ENCODE data around the gene ZNF618. TPM values are rescaled to one million over a fixed set of nuclear protein-coding genes. Genes with fewer than 3 reads are reported as not detected.

ZNF618 gene
- total RNA-seq, 4 donors from 2014 or later: 0.26 to 1.2 (median 1.0) TPM

DNA sequence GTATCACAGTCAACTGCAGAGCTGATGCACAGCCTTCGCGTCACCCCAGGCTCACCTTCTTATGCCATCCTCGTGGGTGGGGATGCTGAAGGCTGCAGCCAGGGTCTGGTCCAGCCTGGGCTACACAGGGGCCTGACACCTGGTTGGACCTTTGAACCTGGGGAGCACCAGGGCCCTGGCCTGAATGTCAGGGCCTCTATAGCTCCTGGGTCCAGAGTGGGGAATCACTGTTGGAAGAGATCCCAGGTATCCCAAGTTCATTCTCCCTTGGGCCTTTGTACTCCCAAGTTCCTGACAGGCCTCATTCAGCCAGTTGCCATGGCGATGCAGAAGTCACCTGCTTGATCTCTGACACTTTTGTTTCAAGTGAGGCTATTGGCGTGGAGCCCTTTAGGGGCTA lies 43.8 kb downstream of the ZNF618 start:
- intact Hi-C loops (cut with DNase I; ENCODE audit: low total_unique reads) (loop anchor here (10.0 kb wide), 1 partner anchor 355 kb away; no protein-coding TSS in a partner anchor), in situ Hi-C loops (cut with MboI; ENCODE audit: low sequenced_read_pairs in 4 of 4) (no loop called here)
- DNase-seq (no peak), ATAC-seq (no peak)
- peaks cover 5 to 20% of the 10 kb centered on the region in 2 donors for H3K4me1 ChIP-seq
- no peak overlapping the region for H3K4me3 ChIP-seq
- TF ChIP-seq POLR2A (IDR thresholded peaks at IDR 0.05): no peak
- H3K36me3 ChIP-seq: no peaks in the 10 kb centered on the region
- no peaks in the 10 kb centered on the region for H3K27me3 ChIP-seq
- no peaks in the 10 kb centered on the region for H3K9me3 ChIP-seq
- peak overlapping the region in 1 of 4 donors; percentile 42 for H3K27ac ChIP-seq

DNA sequence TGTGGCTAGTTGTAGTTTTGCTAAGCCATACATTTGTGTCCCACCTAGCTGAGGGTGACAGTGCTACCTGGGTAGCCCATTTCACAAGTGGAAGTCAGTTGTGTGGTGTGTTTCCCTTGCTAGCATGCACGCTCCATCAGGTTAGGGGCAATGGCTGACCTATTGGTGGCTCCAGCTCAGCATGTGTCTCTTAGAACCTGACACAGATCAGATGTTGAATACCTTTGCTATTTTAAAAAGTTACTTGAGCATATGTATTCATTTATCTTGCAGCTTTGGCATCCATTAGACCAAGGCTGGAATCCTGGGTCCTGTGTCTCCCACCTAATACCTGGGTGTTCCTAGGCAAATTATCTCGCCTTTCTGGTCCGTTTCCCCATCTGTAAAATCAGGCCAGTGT lies 44.8 kb downstream of the ZNF618 start:
- no peaks in the 10 kb centered on the region for H3K36me3 ChIP-seq
- H3K4me1 ChIP-seq: peaks cover 5 to 17% of the 10 kb centered on the region in 2 donors
- TF ChIP-seq, protein P1, sequence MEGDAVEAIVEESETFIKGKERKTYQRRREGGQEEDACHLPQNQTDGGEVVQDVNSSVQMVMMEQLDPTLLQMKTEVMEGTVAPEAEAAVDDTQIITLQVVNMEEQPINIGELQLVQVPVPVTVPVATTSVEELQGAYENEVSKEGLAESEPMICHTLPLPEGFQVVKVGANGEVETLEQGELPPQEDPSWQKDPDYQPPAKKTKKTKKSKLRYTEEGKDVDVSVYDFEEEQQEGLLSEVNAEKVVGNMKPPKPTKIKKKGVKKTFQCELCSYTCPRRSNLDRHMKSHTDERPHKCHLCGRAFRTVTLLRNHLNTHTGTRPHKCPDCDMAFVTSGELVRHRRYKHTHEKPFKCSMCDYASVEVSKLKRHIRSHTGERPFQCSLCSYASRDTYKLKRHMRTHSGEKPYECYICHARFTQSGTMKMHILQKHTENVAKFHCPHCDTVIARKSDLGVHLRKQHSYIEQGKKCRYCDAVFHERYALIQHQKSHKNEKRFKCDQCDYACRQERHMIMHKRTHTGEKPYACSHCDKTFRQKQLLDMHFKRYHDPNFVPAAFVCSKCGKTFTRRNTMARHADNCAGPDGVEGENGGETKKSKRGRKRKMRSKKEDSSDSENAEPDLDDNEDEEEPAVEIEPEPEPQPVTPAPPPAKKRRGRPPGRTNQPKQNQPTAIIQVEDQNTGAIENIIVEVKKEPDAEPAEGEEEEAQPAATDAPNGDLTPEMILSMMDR (IDR thresholded peaks at IDR 0.05 in 4 of 5, conservative IDR thresholded peaks at IDR 0.05 in 1 of 5): no peak
- TF ChIP-seq POLR2A (IDR thresholded peaks at IDR 0.05): no peak
- no peak overlapping the region for H3K27ac ChIP-seq
- H3K4me3 ChIP-seq: no peak overlapping the region
- intact Hi-C loops (cut with DNase I; ENCODE audit: low total_unique reads) (no loop called here), in situ Hi-C loops (cut with MboI; ENCODE audit: low sequenced_read_pairs in 4 of 4) (no loop called here)
- no peaks in the 10 kb centered on the region for H3K27me3 ChIP-seq
- ATAC-seq: no peak
- no peak for DNase-seq
- H3K9me3 ChIP-seq: no peaks in the 10 kb centered on the region

DNA sequence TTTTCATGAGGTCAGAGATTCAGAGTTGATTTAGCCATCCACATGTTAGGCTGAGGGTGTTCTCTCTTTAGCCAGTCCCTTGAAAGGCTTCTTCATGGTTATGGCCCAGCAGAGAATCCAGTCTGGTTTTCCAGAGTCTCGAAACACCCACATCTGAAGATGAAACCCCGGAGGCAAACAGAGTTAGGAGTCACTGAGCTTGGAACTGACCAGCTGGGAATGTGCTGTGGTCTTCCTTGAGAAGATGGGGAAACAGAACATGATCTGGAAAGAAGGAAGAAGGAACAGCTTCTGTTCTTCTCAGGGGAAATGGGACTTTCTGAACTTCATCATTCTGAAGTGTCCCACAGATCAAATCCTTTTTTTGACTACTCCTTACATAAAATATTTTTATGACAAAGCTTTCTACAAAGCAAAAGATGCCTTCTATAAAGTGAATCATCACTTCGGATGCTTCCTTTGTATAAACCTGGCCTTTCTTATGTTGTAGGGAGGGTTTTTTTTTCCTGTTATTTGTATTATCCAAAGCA lies 45.4 kb downstream of the ZNF618 start:
- Histone ChIP-seq H3K27me3 (no peaks in the 10 kb centered on the region), H3K27ac (no peak overlapping the region), H3K9me3 (no peaks in the 10 kb centered on the region), H3K4me3 (no peak overlapping the region), H3K36me3 (no peaks in the 10 kb centered on the region), H3K4me1 (peaks cover 5 to 17% of the 10 kb centered on the region in 2 donors)
- in situ Hi-C loops (cut with MboI; ENCODE audit: low sequenced_read_pairs in 4 of 4) (no loop called here), intact Hi-C loops (cut with DNase I; ENCODE audit: low total_unique reads) (no loop called here)
- no peak for DNase-seq
- ATAC-seq: no peak
- TF ChIP-seq, protein P1 (IDR thresholded peaks at IDR 0.05 in 4 of 5, conservative IDR thresholded peaks at IDR 0.05 in 1 of 5): no peak
- no peak for TF ChIP-seq POLR2A (IDR thresholded peaks at IDR 0.05)

DNA sequence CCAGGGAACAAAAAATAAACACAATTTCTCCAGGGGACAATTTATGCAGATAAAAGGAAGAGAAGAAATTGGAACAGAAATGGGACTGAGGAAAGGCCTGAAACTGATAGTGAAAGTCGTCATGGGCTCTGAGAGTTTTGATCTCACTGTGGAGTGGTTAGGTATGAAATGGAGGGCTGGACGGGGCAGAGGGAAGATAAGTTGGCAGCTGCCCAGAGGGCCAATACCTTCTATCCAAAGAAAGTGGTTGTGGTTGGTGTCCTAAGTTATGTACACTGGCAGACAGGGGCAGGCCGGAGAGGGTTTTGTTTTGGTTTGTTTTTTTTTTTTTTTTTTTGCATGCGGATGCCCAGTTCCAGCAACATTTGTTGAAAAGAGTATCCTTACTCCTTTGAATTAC lies 46.1 kb downstream of the ZNF618 start:
- in situ Hi-C loops (cut with MboI; ENCODE audit: low sequenced_read_pairs in 4 of 4): no loop called here
- H3K27ac ChIP-seq: no peak overlapping the region
- ATAC-seq (no peak), DNase-seq (no peak)
- no peak overlapping the region for H3K4me3 ChIP-seq
- H3K27me3 ChIP-seq: no peaks in the 10 kb centered on the region
- H3K4me1 ChIP-seq: peaks cover 5 to 17% of the 10 kb centered on the region in 2 donors
- TF ChIP-seq, protein P1 (IDR thresholded peaks at IDR 0.05 in 4 of 5, conservative IDR thresholded peaks at IDR 0.05 in 1 of 5): no peak
- TF ChIP-seq POLR2A (IDR thresholded peaks at IDR 0.05): no peak
- H3K36me3 ChIP-seq: no peaks in the 10 kb centered on the region
- intact Hi-C loops (cut with DNase I; ENCODE audit: low total_unique reads): no loop called here
- H3K9me3 ChIP-seq: no peaks in the 10 kb centered on the region

DNA sequence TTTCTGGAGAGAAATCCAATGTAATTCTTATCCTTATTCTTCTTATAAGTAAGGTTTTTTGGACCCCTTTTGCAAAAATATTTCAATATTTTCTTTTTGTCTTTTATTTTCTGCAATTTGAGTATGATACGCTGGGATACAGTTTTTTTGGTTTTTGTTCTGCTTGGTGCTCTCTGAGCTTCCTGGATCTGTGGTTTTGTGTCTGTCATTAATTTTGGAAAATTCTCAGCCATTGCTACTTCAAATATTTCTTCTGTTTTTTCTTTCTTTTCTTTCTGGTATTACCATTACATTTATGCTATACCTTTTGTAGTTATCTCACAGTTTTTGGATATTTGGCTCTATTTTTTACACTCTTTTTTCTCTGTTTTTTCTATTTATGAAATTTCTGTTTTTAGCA lies 50.1 kb downstream of the ZNF618 start:
- no peaks in the 10 kb centered on the region for H3K4me1 ChIP-seq
- intact Hi-C loops (cut with DNase I; ENCODE audit: low total_unique reads): no loop called here
- DNase-seq (no peak), ATAC-seq (no peak)
- H3K4me3 ChIP-seq: no peak overlapping the region
- H3K36me3 ChIP-seq: no peaks in the 10 kb centered on the region
- H3K27ac ChIP-seq: no peak overlapping the region
- no peak for TF ChIP-seq POLR2A (IDR thresholded peaks at IDR 0.05)
- TF ChIP-seq, protein P1 (IDR thresholded peaks at IDR 0.05 in 4 of 5, conservative IDR thresholded peaks at IDR 0.05 in 1 of 5): no peak
- no peaks in the 10 kb centered on the region for H3K27me3 ChIP-seq
- H3K9me3 ChIP-seq: no peaks in the 10 kb centered on the region
- in situ Hi-C loops (cut with MboI; ENCODE audit: low sequenced_read_pairs in 4 of 4): no loop called here
